Hematopoietic multipotent progenitor cell treated with erythropoietin and hydrocortisone succinate and interleukin-3 and kit ligand, for 4 days (in vitro differentiated cells): ENCODE results near the gene BST2.

Experiments used
- DNase-seq: peaks from one replicate; pipeline ENCODE4 v3.0.0-alpha.2; 2015

BST2 gene

GRCh38 chr19:17405250-17406045 is at the start of gene BST2:
BST2 (minus strand) TSS chr19:17405630; CDS start chr19:17405575, 55 bp downstream.
- DNase-seq, result peak; percentile 91

GRCh38 chr19:17454576-17455071 is 49.2 kb upstream of the BST2 start:
- no peak for DNase-seq

GRCh38 chr19:17451820-17452219 is 46.4 kb upstream of the BST2 start:
- no peak for DNase-seq

- peak; percentile 38 for DNase-seq
These were observed 45.0 kb upstream of the BST2 start for GRCh38 chr19:17450264-17451075.

- peak; percentile 69 for DNase-seq
These were observed 42.9 kb upstream of the BST2 start, which contains the start of gene TMEM221 for GRCh38 chr19:17448131-17448967. TMEM221 (minus strand) TSS chr19:17448668; CDS start chr19:17448462, 206 bp downstream.

- DNase-seq, result no peak
These were observed 42.3 kb upstream of the BST2 start for GRCh38 chr19:17447704-17448130.

- no peak for DNase-seq
These were observed 40.2 kb upstream of the BST2 start for GRCh38 chr19:17445526-17446165.

- DNase-seq, result peak; percentile 63
These were observed 36.0 kb upstream of the BST2 start for GRCh38 chr19:17441241-17442021.

GRCh38 chr19:17436874-17437267 is 31.4 kb upstream of the BST2 start:
- DNase-seq, result no peak

GRCh38 chr19:17436094-17436873 is 30.9 kb upstream of the BST2 start:
- no peak for DNase-seq

GRCh38 chr19:17435218-17435617 is 29.8 kb upstream of the BST2 start:
- DNase-seq, result no peak

- DNase-seq, result no peak
These were observed 26.0 kb upstream of the BST2 start for GRCh38 chr19:17431417-17431816.

GRCh38 chr19:17429641-17430113 is 24.2 kb upstream of the BST2 start:
- DNase-seq, result no peak

- DNase-seq, result peak; percentile 86
These were observed 19.4 kb upstream of the BST2 start for GRCh38 chr19:17424743-17425365.

GRCh38 chr19:17423429-17424208 is 18.2 kb upstream of the BST2 start:
- DNase-seq, result no peak

- no peak for DNase-seq
These were observed 16.5 kb upstream of the BST2 start for GRCh38 chr19:17421942-17422341.

- peak; percentile 83 for DNase-seq
These were observed 15.1 kb upstream of the BST2 start for GRCh38 chr19:17420475-17420924.

GRCh38 chr19:17419621-17420474 is 14.4 kb upstream of the BST2 start, which contains the start of gene MVB12A:
MVB12A (plus strand) TSS chr19:17420047; CDS start chr19:17420136, 89 bp downstream.
- peak; percentile 99 for DNase-seq
